ENCODE measurements around the gene SP140L. TPM values are rescaled to one million over a fixed set of nuclear protein-coding genes. Genes with fewer than 3 reads are reported as not detected.

SP140L gene
- 3.2 to 3.8 TPM (median 3.6 TPM) in 5 replicates for total RNA-seq (2022; extraction: Qiagen RNA extraction)

GRCh38 chr2:230326453-230327417, at the start of gene SP140L:
TSS of gene SP140L (plus strand) at chr2:230327193. CDS start at chr2:230327270, 77 bp downstream.

GRCh38 chr2:230416061-230416721, 89.2 kb downstream of the SP140L start, which contains the start of gene SP100:
TSS of gene SP100 (plus strand) at chr2:230416201. CDS start at chr2:230416297, 96 bp downstream.

Other genes with a start within 250 kb of the SP140L start
- gene SP110, start 107.2 kb upstream of the SP140L start, total RNA-seq (2022; extraction: Qiagen RNA extraction), result 5.1 to 7.8 TPM (median 7.0 TPM) in 5 replicates
- gene SP140, start 101.5 kb upstream of the SP140L start, total RNA-seq (2022; extraction: Qiagen RNA extraction), result 0.10 to 0.45 TPM (median 0.16 TPM) in 3 of 5 replicates, not detected in the others
- 24.8 to 31.5 TPM (median 28.7 TPM) in 5 replicates for gene SP100, start 89.0 kb downstream of the SP140L start, total RNA-seq (2022; extraction: Qiagen RNA extraction)

Data from A549 treated with CORT108297 at 1 μM for 4 hours (cell line).